Measurements from ENCODE around the gene DDN. TPM values are rescaled to one million over a fixed set of nuclear protein-coding genes. Genes with fewer than 3 reads are reported as not detected.

DDN gene
- total RNA-seq, 2 donors from 2014 or later: 0.07 to 1.1 TPM

GRCh38 chr12:49034286-49034622 is 35.1 kb upstream of the DDN start:
- H3K36me3 Mint-ChIP-seq: peaks cover 0 to 9% of the 10 kb centered on the region in 2 donors
- H3K9me3 Mint-ChIP-seq: no peaks in the 10 kb centered on the region
- peak overlapping the region in 1 of 2 donors; percentile 77 for H3K27ac Mint-ChIP-seq
- DNase-seq (ENCODE audit: low spot score in 2 of 2): no peak
- no peak for ATAC-seq

DNA sequence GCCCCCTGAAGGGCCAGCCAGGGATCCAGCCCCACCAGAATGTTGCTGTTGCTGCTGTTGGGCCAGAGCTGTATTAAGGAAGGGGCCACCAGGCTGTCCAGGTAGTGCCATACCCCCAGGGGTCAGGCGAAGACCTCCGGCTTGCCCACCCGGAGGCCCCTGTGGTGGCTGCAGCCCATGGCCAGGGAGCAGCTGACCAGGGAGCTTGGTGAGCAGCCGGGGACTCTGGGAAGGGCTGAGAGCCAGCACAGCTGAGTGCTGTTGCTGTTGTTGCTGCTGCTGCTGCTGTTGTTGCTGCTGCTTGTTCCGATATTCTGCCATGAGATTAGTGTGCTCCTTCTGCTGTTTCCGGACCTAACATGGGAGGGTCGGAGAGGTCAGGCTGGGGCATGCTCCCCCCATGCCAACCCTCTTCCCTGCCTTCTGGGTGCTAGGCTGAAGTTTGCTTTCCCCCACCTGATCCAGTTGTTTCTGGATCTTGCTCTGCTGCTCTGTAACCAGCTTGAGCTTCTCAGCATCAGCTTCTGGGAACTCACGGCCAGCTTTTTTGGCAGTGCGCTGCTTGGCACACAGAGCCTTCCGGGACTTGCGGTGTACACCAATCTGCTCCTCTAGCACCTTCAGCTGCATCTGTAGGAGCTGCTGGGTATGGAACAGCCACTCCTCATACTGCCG is 34.6 kb upstream of the DDN start:
- Mint-ChIP-seq H3K27ac (peak overlapping the region in 1 of 2 donors; percentile 47), H3K9me3 (no peaks in the 10 kb centered on the region), H3K36me3 (peaks cover 0 to 9% of the 10 kb centered on the region in 2 donors)
- ATAC-seq: no peak
- no peak for DNase-seq (ENCODE audit: low spot score in 2 of 2)

DNA sequence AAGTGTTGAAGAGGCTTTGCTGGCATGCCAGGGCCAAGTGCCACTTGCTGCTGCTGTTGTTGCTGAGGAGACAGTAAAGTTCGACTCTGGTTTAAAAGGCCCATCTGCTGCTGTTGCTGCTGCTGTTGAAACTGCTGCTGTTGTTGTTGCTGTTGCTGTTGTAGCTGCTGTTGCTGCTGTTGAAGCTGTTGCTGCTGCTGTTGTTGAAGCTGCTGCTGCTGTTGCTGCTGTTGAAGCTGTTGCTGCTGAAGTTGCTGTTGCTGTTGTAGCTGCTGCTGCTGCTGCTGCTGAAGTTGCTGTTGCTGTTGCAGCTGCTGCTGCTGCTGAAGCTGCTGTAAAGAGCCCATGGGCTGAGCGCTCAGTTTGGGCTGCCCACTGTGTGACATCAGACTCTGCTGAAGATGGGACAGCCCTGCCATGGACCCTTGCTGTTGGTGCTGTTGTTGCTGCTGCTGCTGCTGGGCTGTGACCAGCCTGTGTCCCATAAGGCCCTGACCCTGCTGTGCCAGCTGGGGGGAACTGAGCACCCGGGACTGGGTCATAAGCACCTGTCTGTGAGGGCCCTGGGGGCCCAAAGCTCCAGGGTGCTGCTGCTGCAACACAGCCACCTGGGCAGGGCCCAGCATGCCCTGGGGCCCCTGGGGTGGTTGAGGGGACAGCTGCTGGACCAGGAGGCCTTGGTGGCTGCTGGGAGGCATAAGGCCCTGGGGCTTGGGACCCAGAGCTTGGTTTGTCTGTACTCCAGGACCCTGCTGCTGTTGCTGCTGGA is 33.7 kb upstream of the DDN start:
- ATAC-seq (peak in 1 of 2 donors; percentile 8), DNase-seq (ENCODE audit: low spot score in 2 of 2) (no peak)
- Mint-ChIP-seq H3K36me3 (peaks cover under 1 to 18% of the 10 kb centered on the region in 2 donors), H3K9me3 (no peaks in the 10 kb centered on the region), H3K27ac (peak overlapping the region in 1 of 2 donors; percentile 17)

DNA sequence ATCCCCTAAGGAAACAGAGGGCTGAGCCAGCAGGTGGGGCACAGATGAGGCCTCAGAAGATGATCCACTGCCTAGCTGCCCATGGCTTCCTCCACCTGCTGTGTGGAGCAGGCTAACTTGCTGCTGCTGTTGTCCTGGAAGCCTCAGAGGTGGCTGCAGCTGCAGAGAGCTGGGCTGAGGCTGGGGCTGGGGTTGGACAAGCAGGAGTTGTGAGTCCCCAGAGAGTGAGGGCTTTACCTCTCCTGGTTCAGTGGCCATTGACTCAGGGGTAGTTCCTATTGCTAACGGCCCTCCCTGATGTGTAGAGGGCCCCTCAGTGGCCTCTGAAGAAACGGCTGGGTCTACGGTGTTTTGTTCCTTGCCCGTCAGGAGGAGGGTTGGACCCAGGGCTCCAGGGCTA is 33.1 kb upstream of the DDN start:
- H3K36me3 Mint-ChIP-seq: peaks cover 7 to 21% of the 10 kb centered on the region in 2 donors
- DNase-seq (ENCODE audit: low spot score in 2 of 2): peak in 1 of 2 donors; percentile 40

DNA sequence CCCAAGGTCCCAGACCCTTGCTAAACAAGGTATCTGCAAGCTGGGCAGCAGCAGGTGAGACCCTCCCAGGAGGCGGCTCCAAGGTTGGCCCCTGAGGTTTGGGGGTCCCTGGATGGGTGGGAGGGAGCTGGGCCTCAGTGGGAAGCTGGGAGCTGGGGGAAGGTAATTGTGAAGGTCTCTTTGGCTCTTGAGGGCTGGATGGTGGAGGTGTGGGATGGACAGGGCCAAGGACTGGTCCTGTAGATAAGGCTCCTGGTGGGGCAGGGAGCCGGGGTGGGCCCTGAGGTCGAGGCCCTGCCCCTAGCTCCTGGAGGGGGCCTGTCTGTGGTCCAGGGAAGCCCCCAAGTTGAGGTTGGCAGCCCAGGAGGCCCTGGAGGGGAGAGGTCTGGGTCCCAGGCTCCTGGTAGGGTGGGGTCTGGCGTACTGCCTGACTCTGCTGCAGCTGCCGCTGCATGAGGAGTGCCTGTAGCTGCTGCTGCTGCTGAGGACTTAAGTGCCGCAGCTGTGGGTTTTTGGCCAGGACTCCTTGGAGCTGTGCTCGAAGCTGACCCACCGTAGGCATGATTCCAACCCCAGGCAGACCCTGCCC is 32.5 kb upstream of the DDN start:
- Mint-ChIP-seq H3K36me3 (peaks cover 7 to 21% of the 10 kb centered on the region in 2 donors), H3K9me3 (no peaks in the 10 kb centered on the region), H3K27ac (peak overlapping the region in 1 of 2 donors; percentile 54)
- no peak for ATAC-seq
- peak in 1 of 2 donors; percentile 49 for DNase-seq (ENCODE audit: low spot score in 2 of 2)

More for the DNA sequence above, 33.1 kb upstream of the DDN start:
- no peak overlapping the region for H3K27ac Mint-ChIP-seq
- ATAC-seq: no peak
- no peaks in the 10 kb centered on the region for H3K9me3 Mint-ChIP-seq

- Mint-ChIP-seq H3K27ac (peak overlapping the region in 1 of 2 donors; percentile 54), H3K36me3 (peaks cover 9 to 21% of the 10 kb centered on the region in 2 donors), H3K9me3 (no peaks in the 10 kb centered on the region)
- DNase-seq (ENCODE audit: low spot score in 2 of 2) (peak in 1 of 2 donors; percentile 53), ATAC-seq (no peak)
Observed at GRCh38 chr12:49030714-49031572, 31.8 kb upstream of the DDN start.

GRCh38 chr12:49030119-49030518 is 30.9 kb upstream of the DDN start:
- Mint-ChIP-seq H3K9me3 (no peaks in the 10 kb centered on the region), H3K36me3 (peaks cover 13 to 21% of the 10 kb centered on the region in 2 donors), H3K27ac (peak overlapping the region in 1 of 2 donors; percentile 4)
- ATAC-seq (no peak), DNase-seq (ENCODE audit: low spot score in 2 of 2) (no peak)

DNA sequence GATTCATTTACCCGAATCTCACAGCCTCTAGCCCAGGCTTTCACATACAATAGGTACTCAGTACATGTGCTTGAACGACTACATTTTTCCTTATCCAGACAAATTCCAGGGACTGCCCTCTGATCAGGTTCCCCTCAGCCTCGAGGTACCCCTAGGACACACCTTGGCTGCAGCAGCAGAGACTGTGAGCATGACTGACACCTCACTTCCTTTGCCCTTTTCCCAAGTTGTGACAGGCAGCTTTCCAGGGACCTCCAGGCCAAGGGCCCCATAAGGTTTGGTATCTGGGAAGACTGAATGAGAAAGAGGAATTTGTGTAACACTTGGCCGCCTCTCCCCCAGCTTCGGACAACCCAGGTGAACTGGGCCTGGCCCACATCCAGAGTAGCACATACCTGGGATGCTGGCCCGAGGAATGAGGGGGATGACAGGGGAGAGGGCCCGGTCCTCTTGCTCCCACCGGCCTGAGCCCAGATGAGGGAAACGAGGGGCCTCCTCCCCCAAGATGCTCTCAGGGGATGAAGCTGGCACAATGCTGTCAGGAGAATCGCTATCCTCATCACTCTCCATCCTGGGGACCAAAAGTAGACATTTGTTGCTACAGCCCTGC is 29.6 kb upstream of the DDN start:
- Mint-ChIP-seq H3K27ac (peak overlapping the region in 1 of 2 donors; percentile 57), H3K9me3 (no peaks in the 10 kb centered on the region), H3K36me3 (peaks cover 13 to 21% of the 10 kb centered on the region in 2 donors)
- DNase-seq (ENCODE audit: low spot score in 2 of 2) (peak in 1 of 2 donors; percentile 54), ATAC-seq (no peak)

GRCh38 chr12:49027846-49028555 is 28.8 kb upstream of the DDN start:
- no peak for ATAC-seq
- Mint-ChIP-seq H3K9me3 (no peaks in the 10 kb centered on the region), H3K27ac (peak overlapping the region; percentile 57 to 88), H3K36me3 (peaks cover 13 to 21% of the 10 kb centered on the region in 2 donors)
- DNase-seq (ENCODE audit: low spot score in 2 of 2): peak in 1 of 2 donors; percentile 51

- peaks cover 13 to 17% of the 10 kb centered on the region in 2 donors for H3K36me3 Mint-ChIP-seq
- peak in 1 of 2 donors; percentile 52 for DNase-seq (ENCODE audit: low spot score in 2 of 2)
- no peaks in the 10 kb centered on the region for H3K9me3 Mint-ChIP-seq
- ATAC-seq: no peak
- peak overlapping the region; percentile 57 to 88 for H3K27ac Mint-ChIP-seq
Observed at GRCh38 chr12:49026678-49027480, 27.7 kb upstream of the DDN start.

- DNase-seq (ENCODE audit: low spot score in 2 of 2) (peak in 1 of 2 donors; percentile 46), ATAC-seq (no peak)
- Mint-ChIP-seq H3K9me3 (no peaks in the 10 kb centered on the region), H3K27ac (peak overlapping the region in 1 of 2 donors; percentile 22), H3K36me3 (peaks cover 13 to 14% of the 10 kb centered on the region in 2 donors)
Observed at GRCh38 chr12:49026101-49026500, 26.9 kb upstream of the DDN start.

GRCh38 chr12:49025463-49025862 is 26.3 kb upstream of the DDN start:
- no peak for DNase-seq (ENCODE audit: low spot score in 2 of 2)
- no peak overlapping the region for H3K27ac Mint-ChIP-seq
- no peaks in the 10 kb centered on the region for H3K9me3 Mint-ChIP-seq
- peaks cover 12 to 13% of the 10 kb centered on the region in 2 donors for H3K36me3 Mint-ChIP-seq
- ATAC-seq: peak in 1 of 2 donors; percentile 53

- DNase-seq (ENCODE audit: low spot score in 2 of 2): no peak
- Mint-ChIP-seq H3K9me3 (no peaks in the 10 kb centered on the region), H3K27ac (peak overlapping the region in 1 of 2 donors; percentile 44), H3K36me3 (peaks cover 12 to 13% of the 10 kb centered on the region in 2 donors)
- ATAC-seq: no peak
Observed at GRCh38 chr12:49024543-49024942, 25.4 kb upstream of the DDN start.

DNA sequence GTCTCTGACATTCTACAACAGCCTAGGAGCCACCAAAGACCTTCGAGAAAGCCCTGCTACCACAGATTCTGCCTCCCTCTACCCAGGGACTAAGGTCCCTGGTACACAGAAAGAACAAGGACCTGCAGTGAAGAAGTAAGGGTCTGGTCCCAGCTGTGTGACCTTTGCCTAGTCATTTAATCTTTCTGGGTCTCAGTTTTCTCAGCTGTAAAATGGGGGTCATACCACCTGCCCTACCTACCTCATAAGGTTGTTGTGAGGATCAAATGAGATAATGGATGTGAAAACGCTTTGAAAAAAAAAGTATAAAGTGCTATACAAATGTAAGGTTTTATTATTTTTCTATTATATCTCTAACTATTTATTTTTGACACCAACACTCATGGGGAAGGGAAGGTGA is 24.6 kb upstream of the DDN start:
- Mint-ChIP-seq H3K9me3 (no peaks in the 10 kb centered on the region), H3K27ac (peak overlapping the region in 1 of 2 donors; percentile 76), H3K36me3 (peaks cover 12 to 16% of the 10 kb centered on the region in 2 donors)
- DNase-seq (ENCODE audit: low spot score in 2 of 2) (no peak), ATAC-seq (no peak)

Measured in activated naive CD4-positive, alpha-beta T cell treated with anti-CD3 and anti-CD28 coated beads, Interleukin-2, amount 50 U/mL, for 72 hours (primary cell).